GM19035 (cell line): ENCODE measurements around the gene GSK3B.
"Not testable (repeated sequence)": the region's sequence is repeated elsewhere in the genome, so short reads cannot be mapped to it uniquely, and the experiment has no call there.

Experiments used
- ATAC-seq: cut with Tn5 transposase; IDR thresholded peaks from one replicate; pipeline ENCODE4 v1.9.1; 2021; ENCODE audit not compliant: unreplicated experiment

The GSK3B gene

DNA sequence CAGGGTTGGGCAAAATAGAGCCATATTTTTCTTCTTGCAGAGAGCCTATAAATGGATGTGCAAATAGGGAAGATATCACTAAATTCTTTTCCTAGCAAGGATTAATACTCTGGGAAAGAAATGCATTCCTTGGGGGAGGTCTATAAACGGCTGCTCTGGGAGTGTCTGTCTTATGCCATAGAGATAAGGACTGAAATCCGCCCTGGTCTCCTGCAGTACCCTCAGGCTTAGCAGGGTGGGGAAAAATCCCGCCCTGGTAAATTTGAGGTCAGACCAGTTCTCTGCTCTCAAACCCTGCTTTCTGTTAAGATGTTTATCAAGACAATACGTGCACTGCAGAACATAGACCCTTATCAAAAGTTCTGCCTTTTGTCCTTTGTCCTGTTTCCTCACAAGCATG lies 205.6 kb downstream of the GSK3B start:
- ATAC-seq: not testable (repeated sequence)

DNA sequence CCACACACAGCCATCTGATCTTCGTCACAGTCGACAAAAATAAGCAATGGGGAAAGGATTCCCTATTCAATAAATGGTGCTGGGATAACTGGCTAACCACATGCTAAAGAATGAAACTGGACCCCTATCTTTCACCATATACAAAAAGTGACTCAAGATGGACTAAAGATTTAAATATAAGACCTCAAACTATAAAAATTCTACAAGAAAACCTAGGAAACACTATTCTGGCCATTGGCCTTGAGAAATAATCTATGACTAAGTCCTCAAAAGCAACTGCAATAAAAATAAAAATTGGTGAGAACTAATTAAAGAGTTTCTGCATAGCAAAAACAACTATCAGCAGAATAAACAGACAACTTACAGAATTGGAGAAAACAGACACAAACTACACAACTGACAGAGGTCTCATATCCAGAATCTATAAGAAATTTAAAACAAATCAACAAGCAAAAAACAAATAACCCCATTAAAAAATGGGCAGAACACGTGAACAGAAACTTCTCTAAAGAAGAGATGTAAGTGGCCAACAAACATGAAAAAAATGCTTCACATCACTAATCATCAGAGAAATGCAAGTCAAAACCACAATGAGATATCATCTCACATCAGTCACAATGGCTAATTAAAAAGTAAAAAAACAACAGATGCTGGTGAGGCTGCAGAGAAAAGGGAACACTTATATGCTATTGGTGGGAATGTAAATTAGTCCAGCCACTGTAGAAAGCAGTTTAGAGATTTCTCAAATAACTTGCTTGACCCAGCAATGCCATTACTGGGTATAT lies 208.3 kb downstream of the GSK3B start:
- ATAC-seq: no peak

DNA sequence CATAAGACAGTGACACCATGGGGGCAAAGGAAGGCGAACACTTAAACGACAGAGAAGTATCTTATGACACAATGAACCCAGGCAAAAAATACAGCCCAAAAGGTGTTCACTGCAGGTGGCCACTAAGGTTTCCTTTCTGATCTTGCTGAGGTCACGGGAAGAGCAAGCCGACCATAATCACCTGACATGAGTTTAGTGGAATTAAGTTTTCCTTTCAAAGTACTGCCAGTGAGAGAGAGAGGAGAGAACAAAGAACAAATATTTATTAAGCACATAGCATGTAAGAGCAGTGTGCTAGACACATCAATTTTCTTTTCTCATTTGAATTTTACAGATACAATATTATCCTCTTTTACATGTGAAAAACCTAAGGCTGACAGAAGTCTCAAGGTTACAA lies 210.1 kb downstream of the GSK3B start:
- ATAC-seq: no peak

DNA sequence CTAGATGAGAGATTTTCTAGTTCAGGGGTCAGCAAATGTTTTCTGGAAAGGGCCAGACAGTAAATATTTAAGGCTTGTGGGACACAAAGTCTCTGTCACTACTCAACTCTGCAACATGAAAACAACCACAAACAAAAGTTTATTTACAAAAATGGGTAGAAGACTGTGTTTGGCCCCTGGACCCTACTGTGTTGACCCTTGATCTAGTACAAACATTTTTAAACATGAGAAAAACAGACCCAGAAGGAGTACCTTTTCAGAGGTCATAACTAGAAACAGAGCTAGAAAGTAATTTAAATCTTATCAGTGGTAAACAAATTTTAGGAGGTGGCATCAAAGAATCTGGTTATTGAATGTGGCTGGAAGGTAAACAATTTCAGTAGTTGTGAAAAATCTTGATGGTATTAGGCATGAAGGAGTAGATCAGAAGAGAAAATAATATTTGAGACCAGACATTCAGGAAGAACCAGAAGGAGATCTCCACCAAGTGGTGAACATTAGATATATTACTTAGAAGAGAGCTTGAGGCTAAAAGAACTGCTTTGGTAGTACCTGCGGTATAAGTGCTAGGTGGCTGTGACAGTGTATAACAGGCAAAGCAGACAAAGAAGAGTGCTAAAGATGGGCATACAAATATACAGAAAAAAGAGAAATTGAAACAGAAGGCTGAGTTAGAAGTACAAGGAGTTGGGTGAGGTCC lies 210.6 kb downstream of the GSK3B start:
- no peak for ATAC-seq

DNA sequence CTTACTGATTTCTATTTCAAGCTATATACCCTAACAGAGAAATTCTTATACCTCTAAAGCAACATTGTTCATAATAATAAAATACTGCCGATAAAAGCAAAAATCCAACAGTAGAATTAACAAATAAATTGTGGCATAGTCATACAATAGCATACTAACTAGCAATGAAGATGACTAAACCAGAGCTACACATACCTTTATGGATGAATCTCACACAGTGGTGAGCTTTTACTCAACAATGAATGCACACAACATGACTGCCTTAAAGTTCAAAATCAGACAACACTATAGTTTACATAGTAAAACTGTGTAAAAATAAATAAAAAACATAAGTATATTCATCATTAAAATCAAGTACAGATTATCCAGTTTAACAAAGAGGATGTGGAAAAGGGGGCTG lies 213.3 kb downstream of the GSK3B start:
- ATAC-seq: no peak

DNA sequence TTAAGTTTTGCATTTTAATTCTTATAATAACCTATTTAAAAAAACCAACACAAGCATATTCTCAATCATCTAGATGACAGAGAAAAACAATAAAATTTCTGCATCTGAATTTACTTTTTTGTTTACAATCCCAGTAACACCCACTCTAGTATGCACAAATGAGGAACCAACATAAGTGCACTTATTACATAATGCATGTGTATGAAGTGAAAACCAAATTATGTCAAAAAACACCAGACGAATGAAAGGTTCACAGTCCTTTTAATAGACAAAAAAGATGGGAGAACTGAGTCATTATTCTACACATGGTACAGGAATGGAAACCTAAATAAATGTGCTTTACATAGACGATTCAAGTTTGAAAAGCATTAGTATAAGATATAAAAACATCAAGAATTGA lies 220.6 kb downstream of the GSK3B start:
- no peak for ATAC-seq

DNA sequence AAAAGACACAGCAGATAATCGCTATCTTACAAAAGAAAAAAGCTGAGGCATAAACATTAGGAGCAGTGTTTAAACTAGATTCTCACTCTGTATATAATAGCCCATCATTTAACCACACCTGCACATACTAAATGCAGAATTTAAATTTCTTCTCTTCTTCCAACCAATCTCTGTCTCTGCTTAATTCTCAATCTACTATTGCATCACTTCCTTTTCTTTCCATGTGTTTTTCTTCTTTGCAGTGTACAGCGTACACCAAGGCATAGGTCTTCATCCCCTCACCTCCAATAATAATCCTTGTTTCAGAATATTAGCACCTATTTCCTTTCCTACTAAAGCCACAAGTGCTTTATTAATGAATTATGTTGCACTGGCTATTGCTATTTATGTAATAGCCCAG lies 221.5 kb downstream of the GSK3B start:
- no peak for ATAC-seq

DNA sequence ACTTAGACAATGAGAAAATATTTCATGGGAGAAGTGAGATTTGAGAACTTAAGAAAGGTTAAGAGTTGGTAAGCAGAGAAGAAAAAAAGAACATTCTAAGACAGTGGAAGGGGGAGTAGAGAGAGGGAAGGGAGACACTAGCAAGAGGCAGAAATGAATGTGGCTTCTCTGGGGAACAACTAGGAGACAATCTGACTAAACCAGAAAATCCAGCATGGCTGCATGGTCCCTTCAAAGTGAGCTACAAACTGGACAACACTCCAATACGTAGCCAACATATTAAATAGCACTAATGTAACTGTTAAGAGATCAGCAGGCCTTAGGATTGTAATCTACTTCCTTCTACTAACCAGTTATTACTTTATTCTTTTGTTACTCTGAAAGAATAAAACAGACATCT lies 222.7 kb downstream of the GSK3B start:
- no peak for ATAC-seq

DNA sequence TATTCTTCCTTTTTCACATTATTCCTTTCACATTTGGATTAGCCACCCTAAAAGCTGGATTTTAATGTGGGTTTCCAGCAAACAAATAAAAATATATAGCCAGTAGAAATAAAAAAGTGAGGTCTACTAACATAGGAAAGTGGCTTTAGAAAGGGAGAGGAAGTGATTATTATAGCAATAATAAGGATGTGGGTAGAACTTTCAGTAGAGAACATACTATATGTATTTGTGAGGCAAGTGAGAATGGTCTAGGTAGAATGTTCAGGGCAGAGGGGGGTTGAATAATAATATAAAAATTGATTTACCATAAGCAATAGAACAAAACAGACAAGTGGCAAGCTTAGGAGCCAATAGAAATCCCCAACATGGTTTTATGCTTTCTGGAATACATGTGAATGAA lies 223.7 kb downstream of the GSK3B start:
- ATAC-seq: no peak

DNA sequence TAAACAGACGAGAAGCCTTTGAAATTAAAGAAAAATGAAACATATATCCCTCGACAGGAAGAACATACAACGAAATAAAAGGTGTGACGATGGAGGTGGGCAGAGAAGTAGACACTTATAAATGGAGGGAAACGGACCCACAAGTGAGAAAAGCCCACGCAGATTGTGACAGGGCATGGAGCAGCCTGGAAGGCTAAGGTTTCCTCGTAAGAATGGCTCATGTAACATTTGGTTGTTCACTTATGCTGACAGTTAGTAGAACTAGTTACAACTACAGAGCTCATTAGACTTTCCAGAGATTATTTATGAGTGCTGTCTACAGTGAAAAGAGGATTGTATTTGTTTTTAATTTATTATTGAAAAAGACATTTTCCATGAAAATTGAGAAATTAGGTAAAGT lies 229.8 kb downstream of the GSK3B start:
- ATAC-seq: no peak

DNA sequence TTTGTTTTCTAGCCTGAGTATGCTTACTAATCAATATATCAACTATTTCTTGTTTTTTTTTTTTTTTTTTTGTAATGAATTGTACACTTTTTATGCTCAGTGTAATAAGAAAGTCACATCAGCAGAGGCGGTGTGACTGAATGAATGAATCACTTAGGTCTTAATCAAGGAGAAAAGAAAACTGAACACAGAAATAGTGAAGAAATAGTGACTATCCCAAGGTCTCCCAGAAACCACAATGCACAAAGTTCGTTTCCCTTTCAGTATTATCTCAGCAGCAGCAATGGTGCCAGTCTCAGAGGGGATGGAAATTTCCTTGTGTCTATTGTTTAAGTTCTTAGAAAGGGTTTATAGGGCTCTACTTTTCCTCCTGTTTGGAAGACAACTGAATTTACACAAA lies 231.6 kb downstream of the GSK3B start:
- ATAC-seq: no peak

DNA sequence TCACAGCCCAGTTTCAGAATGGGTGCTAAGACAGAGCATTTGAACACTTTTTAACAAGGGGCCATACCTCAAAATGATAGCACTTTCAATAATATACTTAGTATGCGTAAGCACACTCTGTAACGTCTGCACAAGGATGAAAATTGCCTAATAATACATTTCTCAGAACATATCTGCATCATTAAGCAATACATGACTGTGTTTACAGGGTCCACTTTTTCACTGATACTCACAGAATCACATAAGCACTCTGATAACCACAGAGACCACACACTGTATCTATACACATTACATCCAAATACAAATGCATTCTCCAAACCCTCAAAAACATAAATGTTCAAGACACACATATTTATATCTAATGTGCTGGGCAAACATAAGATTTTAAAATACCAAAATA lies 232.6 kb downstream of the GSK3B start:
- ATAC-seq: no peak

DNA sequence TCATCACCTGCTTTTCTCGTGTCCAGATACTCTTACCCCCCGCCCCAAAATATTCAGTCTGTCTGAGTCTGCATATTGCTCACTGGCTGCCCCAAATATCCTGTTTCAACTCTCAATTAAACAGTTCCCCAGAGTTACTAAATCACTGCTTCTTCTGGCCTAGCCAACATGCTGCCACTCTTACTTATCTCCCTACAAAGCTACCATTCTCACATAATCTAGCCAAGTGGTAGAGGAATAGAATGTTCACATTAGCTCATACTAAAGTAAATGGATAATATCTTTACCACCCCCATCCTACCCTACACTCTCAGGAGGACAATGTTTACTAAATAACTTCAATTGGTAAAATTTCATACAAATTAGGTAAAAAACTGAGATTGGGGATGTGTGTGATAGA lies 234.5 kb downstream of the GSK3B start:
- no peak for ATAC-seq

DNA sequence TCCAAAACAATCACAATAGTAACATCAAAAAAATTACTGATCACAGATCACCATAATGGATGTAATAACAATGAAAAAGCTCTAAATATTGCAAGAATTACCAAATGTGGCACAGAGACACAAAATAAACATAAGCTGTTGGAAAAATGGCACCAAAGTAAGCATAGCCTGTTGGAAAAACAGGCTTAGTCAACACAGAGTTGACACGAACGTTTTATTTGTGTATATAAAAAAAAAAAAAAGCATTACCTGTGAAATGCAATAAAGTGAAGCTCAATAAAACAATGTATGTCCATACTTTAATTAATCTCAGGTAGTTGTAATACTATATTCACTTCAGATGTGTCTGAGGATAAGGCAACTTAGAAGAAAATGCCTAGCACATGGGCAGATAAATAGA lies 235.3 kb downstream of the GSK3B start:
- no peak for ATAC-seq

DNA sequence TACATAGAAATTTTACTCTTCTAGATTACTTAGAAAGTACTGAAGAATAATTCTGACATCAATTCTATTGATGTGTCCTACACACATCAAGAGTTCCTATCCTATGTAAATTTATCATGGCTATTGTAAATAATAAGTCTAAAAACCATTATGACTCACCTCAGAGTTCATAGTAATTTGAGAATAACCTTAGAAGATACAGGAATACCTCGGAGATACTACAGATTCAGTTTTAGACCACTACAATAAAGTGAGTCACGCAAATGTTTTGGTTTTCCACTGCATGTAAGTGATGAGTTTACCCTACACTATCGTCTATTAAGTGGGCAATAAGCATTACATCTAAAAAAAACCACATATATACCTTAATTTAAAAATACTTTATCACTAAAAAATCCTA lies 237.6 kb downstream of the GSK3B start:
- ATAC-seq: no peak

DNA sequence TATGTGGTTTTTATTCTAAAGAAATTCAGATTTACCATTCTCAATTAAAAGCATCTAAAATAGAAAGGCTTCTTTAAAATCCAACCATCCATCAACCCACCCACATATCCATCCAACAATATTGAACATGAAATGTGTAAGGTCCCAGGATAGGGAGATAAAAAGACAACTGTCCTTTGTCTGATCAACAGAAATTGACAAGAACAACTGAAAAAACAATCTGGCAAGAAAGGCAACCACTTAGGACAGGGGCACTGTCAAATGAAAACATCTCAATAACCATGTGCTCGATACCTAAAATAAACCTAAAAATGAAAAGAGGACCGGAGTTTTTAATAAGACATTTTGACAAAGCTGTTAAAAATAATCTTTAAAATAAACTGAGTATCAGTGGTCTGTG lies 245.1 kb downstream of the GSK3B start:
- ATAC-seq: no peak

DNA sequence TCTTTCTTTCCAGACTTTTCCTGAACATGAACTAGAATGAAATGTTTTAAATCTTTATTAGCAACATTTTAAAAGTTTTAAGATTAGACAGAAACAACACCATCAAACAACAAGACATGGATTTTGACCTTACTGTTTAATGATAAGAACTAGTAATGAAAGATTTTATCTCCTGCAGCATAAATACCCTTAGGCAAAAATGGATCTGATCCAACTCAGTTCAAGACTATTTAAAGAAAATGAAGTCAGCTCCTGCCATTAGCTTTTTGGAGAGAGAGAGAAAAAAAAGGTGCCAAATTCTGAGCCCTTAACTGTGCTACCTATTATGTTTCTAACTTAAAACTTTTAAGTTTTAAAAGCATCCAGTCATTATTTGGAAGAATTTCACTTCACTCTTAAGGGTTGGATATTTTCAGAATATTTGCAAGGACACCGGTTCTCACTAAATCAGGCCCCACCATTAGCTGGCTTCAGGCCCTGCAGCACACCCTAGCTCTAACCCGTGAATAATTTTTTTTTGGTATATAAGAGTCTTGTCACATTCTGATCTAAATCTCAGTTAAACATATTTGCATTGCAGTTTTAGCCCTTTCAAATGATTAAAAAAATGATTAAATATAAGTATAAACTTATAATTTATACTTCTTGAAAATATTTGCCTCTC lies 252.3 kb downstream of the GSK3B start:
- ATAC-seq: no peak

DNA sequence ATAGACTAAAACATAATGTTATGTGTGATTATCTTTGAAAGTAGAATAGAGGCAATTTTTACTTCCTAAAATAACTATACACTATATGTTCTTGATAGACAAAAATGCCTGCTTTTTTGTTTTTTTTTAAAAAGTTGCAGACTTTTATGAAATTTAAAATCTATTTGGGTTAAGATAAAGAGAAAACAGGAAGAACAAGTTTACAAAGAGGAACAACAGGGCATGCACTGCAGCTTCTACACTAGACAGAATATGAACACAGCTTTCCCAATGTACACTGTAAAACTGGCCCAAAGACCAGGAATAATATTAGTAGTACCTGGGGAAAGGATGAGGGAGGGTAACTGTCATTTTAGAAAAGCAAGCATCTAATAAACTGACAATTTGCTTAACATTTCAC lies 258.7 kb downstream of the GSK3B start:
- ATAC-seq: no peak

DNA sequence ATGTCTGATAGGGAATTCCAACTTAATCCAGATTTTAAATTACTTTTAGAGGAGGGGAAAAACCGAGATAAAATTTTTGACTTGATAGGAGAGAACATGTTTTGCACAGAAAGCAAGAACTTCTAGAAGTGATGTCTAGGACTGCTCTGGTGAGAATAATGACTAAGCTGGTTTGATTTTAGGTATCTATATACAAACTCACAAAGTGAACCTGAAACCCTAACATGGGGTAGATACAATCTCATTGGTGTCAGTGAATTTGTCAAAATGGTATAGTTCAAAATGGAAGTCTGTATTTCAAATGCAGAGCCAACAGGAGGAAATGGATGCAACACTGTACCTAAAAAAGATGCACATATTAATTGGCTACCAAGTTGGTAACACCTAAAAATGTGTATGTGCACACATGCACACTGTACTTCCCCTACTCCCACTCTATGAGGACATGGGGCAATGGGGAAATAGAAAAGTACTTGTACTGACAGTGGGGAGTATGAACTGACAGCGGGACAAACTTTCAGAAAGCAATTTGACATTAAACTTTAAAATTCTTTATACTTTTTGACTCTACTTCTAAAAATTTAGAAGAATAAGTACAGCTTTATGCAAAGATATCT lies 259.4 kb downstream of the GSK3B start:
- ATAC-seq: no peak

DNA sequence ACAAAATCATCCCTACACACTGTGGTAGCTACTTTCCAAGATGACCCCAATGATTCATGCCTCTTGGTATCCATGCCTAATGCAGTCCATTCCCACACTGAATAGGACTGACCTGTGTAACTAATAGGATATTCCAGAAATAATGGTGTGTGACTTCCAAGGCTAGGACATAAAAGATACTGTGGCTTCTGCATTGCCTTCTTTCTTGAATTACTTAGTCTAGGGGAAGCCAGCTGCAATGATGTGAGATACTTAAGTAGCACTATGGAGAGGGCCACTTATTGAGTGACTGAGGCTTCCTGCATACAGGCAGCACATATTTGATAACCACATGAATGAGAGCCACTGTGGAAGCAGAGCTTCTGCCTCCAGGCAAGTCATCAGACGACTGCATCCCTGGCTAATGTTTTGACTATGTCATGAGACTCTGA lies 262.3 kb downstream of the GSK3B start:
- no peak for ATAC-seq

DNA sequence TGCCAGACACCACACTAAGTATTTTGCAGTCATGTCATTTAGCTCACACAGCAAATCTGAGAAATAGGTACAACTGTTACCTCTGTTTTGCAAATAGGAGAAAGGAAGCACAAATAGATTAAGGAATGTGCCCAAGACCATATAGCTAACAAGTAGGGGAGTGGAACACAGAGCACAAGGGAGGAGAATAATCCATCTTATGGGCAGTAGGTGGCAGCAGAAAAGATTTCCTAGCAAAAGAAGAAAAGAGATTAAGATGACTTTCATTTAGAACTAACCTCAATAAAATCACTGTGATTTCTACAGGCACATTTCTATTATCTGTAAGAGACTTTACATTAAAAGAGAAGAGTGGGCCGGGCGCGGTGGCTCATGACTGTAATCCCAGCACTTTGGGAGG lies 263.2 kb downstream of the GSK3B start:
- no peak for ATAC-seq

DNA sequence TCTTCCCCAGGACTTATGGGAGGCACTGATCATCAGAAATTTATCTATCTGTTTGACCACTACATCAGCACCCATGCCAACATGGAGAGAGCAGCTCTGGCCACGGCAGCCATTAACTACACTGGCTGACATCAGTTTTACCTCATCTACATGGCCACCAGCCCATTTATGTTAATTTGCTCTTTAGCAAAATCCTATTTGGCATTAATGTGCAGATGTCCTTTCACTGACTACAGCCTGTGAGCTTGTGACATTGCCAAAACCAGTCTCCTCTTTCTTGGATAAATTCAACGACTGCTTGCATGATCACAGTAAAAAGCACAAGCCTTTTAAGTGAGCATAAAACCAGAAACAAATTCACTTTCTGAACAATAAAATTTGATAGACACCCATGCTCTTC lies 264.8 kb downstream of the GSK3B start:
- ATAC-seq: no peak
